H1 (cell line): ENCODE measurements around the gene B9D1. TPM values are rescaled to one million over a fixed set of nuclear protein-coding genes. Genes with fewer than 3 reads are reported as not detected.

Experiments used
- CTCF ChIA-PET: fragments of 300-600 bp; sonication (Branson Sonifier 250); formaldehyde crosslinking; loops from one replicate; lab custom pipeline; 2021; ENCODE audit not compliant: partially characterized antibody; lab: Charles Lee
- POLR2A ChIA-PET: fragments of 300-600 bp; sonication (Branson Sonifier 250); formaldehyde crosslinking; loops from one replicate; lab custom pipeline; 2021; ENCODE audit warnings: inconsistent platforms; ENCODE audit not compliant: partially characterized antibody; lab: Charles Lee
- DNase-seq, 2 experiments: peaks; one replicate each; pipeline versions ENCODE4 v3.0.0 to v3.0.0-alpha.2; 2010 to 2022; ENCODE audit warnings: low spot score in 2 of 2, low read depth in 1 of 2, mixed read lengths in 1 of 2
- FAIRE-seq: peaks from 2 replicates; lab custom pipeline; 2011; peaks lifted over from hg19 to GRCh38; lab: Jason Lieb, UNC
- H2AFZ ChIP-seq: 2 replicates; pipeline ENCODE4 v1.8.1; 2012; ENCODE audit warnings: low read length, inconsistent platforms
- H2AK5ac ChIP-seq: 2 replicates; pipeline ENCODE4 v1.6.1; 2013; ENCODE audit warnings: low read depth, low read length
- H2BK120ac ChIP-seq: replicated peaks from 2 replicates; pipeline ENCODE3; 2013; ENCODE audit warnings: low read depth, low read length, inconsistent platforms
- H2BK12ac ChIP-seq: 2 replicates; pipeline ENCODE4 v1.6.1; 2013; ENCODE audit warnings: low read depth, low read length
- H2BK15ac ChIP-seq: 2 replicates; pipeline ENCODE4 v1.6.1; 2013; ENCODE audit warnings: low read length
- H2BK20ac ChIP-seq: 2 replicates; pipeline ENCODE4 v1.6.1; 2013; ENCODE audit warnings: low read length
- H2BK5ac ChIP-seq: 2 replicates; pipeline ENCODE4 v1.6.1; 2013; ENCODE audit warnings: low read depth, low read length
- H3K14ac ChIP-seq: 2 replicates; pipeline ENCODE4 v1.6.1; 2013; ENCODE audit warnings: inconsistent platforms; ENCODE audit not compliant: insufficient read length
- H3K18ac ChIP-seq: 2 replicates; pipeline ENCODE4 v1.6.1; 2013; ENCODE audit warnings: low read length; ENCODE audit errors: extremely low read depth
- H3K23ac ChIP-seq: 2 replicates; pipeline ENCODE4 v1.6.1; 2013; ENCODE audit warnings: inconsistent platforms; ENCODE audit not compliant: insufficient read length
- H3K23me2 ChIP-seq: 2 replicates; pipeline ENCODE4 v1.6.1; 2013; ENCODE audit warnings: low read depth, low read length
- H3K27ac ChIP-seq: 2 replicates; pipeline ENCODE4 v1.6.1; 2011; ENCODE audit warnings: low read depth, low read length, inconsistent platforms
- H3K27me3 ChIP-seq, 4 experiments: replicated peaks in 1 of 4; 1 replicate in 1 of 4; 2 replicates in 3 of 4; pipeline versions ENCODE4 v1.6.1 to v1.8.1; 2011 to 2013; ENCODE audit warnings: low read length in 3 of 4, mild to moderate bottlenecking in 3 of 4, inconsistent platforms in 2 of 4, mixed read lengths in 2 of 4, moderate library complexity in 1 of 4; ENCODE audit not compliant: control insufficient read depth in 3 of 4, insufficient read depth in 3 of 4; ENCODE audit errors: extremely low read depth in 1 of 4
- H3K36me3 ChIP-seq, 4 experiments: 2 replicates each; pipeline versions ENCODE4 v1.6.1 to v1.8.1; 2011 to 2013; ENCODE audit warnings: mild to moderate bottlenecking in 4 of 4, low read length in 3 of 4, moderate library complexity in 2 of 4, control low read depth in 1 of 4, inconsistent platforms in 1 of 4; ENCODE audit not compliant: insufficient read depth in 4 of 4, control insufficient read depth in 2 of 4
- H3K4ac ChIP-seq: replicated peaks from 2 replicates; pipeline ENCODE3; 2013; ENCODE audit warnings: low read length, low read depth, mixed read lengths, inconsistent platforms; ENCODE audit not compliant: insufficient read length
- H3K4me1 ChIP-seq, 4 experiments: replicated peaks in 1 of 4; 1 replicate in 1 of 4; 2 replicates in 3 of 4; pipeline versions ENCODE4 v1.6.1 to v1.8.1; 2011 to 2013; ENCODE audit warnings: low read length in 3 of 4, inconsistent platforms in 2 of 4, mixed read lengths in 1 of 4; ENCODE audit not compliant: insufficient read depth in 4 of 4, control insufficient read depth in 3 of 4
- H3K4me2 ChIP-seq, 2 experiments: 2 replicates each; pipeline versions ENCODE4 v1.6.1 to v1.8.1; 2011 to 2013; ENCODE audit warnings: low read depth in 2 of 2, low read length in 2 of 2, control low read depth in 1 of 2, inconsistent platforms in 1 of 2, mild to moderate bottlenecking in 1 of 2; ENCODE audit not compliant: insufficient read depth in 1 of 2
- H3K4me3 ChIP-seq, 4 experiments: fragments of 200-600, 300-600 bp in 1 of 4; sonication (generic), shearing (Covaris generic), sonication (Bioruptor Twin) in 1 of 4; 2 replicates each; pipeline versions ENCODE4 v1.5.1 to v1.8.1; 2011 to 2016; ENCODE audit warnings: low read length in 4 of 4, low read depth in 3 of 4, control low read depth in 2 of 4, inconsistent platforms in 2 of 4, mild to moderate bottlenecking in 2 of 4, mixed read lengths in 1 of 4, moderate library complexity in 1 of 4; ENCODE audit not compliant: insufficient read depth in 2 of 4; ENCODE audit errors: extremely low read depth in 1 of 4
- H3K56ac ChIP-seq: replicated peaks from 2 replicates; pipeline ENCODE3; 2013; ENCODE audit warnings: low read depth, mild to moderate bottlenecking, mixed read lengths, low read length, inconsistent platforms; ENCODE audit not compliant: insufficient read length
- H3K79me1 ChIP-seq: 2 replicates; pipeline ENCODE4 v1.6.1; 2013; ENCODE audit warnings: low read depth, low read length, control low read depth
- H3K79me2 ChIP-seq, 2 experiments: 2 replicates each; pipeline versions ENCODE4 v1.6.1 to v1.8.1; 2012 to 2013; ENCODE audit warnings: low read length in 2 of 2, mild to moderate bottlenecking in 2 of 2, inconsistent platforms in 1 of 2; ENCODE audit not compliant: insufficient read depth in 2 of 2, control insufficient read depth in 1 of 2
- H3K9ac ChIP-seq, 4 experiments: replicated peaks in 1 of 4; 1 replicate in 1 of 4; 2 replicates in 3 of 4; pipeline versions ENCODE4 v1.6.1 to v1.8.1; 2011 to 2013; ENCODE audit warnings: low read depth in 3 of 4, low read length in 3 of 4, control low read depth in 2 of 4, mild to moderate bottlenecking in 2 of 4, moderate library complexity in 2 of 4, inconsistent platforms in 1 of 4; ENCODE audit errors: extremely low read depth in 1 of 4
- H3K9me3 ChIP-seq, 2 experiments: 2 replicates each; pipeline versions ENCODE4 v1.6.1 to v1.8.1; 2012 to 2013; ENCODE audit warnings: mild to moderate bottlenecking in 2 of 2, moderate library complexity in 2 of 2, control low read depth in 1 of 2, inconsistent platforms in 1 of 2, low read depth in 1 of 2, low read length in 1 of 2, mixed read lengths in 1 of 2; ENCODE audit not compliant: insufficient read depth in 2 of 2
- H4K20me1 ChIP-seq, 2 experiments: replicated peaks in 1 of 2; 2 replicates each; pipeline versions ENCODE3 to v1.8.1; 2011 to 2013; ENCODE audit warnings: inconsistent platforms in 2 of 2, low read length in 2 of 2, mild to moderate bottlenecking in 1 of 2; ENCODE audit not compliant: insufficient read depth in 2 of 2, control insufficient read depth in 1 of 2
- H4K5ac ChIP-seq: 2 replicates; pipeline ENCODE4 v1.6.1; 2013; ENCODE audit warnings: low read length, low read depth, mixed read lengths, inconsistent platforms; ENCODE audit not compliant: insufficient read length
- H4K8ac ChIP-seq: 2 replicates; pipeline ENCODE4 v1.8.0; 2013; ENCODE audit warnings: mild to moderate bottlenecking, moderate library complexity, low read length, inconsistent platforms; ENCODE audit not compliant: insufficient read depth; ENCODE audit errors: extremely low read depth
- H4K91ac ChIP-seq: replicated peaks from 2 replicates; pipeline ENCODE3; 2013; ENCODE audit warnings: low read length, mixed read lengths, inconsistent platforms; ENCODE audit not compliant: insufficient read length
- JUND ChIP-seq: IDR thresholded peaks from 2 replicates; pipeline ENCODE4 v1.6.1; 2011; ENCODE audit warnings: mild to moderate bottlenecking, improper control_type of control experiment, low read length
- RXRA ChIP-seq: IDR thresholded peaks from 2 replicates; pipeline ENCODE4 v1.6.1; 2011; ENCODE audit warnings: low read depth, mild to moderate bottlenecking, low read length, moderate library complexity; ENCODE audit not compliant: insufficient read depth
- TAF1 ChIP-seq: IDR thresholded peaks from 2 replicates; pipeline ENCODE4 v1.6.1; 2011; ENCODE audit warnings: mild to moderate bottlenecking, low read depth, low read length
- TAF7 ChIP-seq: optimal IDR thresholded peaks from 2 replicates; pipeline ENCODE3; 2011; ENCODE audit warnings: low read depth, mild to moderate bottlenecking, inconsistent platforms, low read length, moderate library complexity, borderline replicate concordance
- WGBS, 2 experiments: shearing (Covaris generic) in 1 of 2; methylation state at CpG; one replicate each; pipeline versions ENCODE4 v1.1.6 to v1.1.7; 2013 to 2015; ENCODE audit warnings: low lambda C conversion rate in 2 of 2, mixed read lengths in 2 of 2, inconsistent platforms in 1 of 2, low coverage in 1 of 2, missing lambda C conversion rate in 1 of 2; ENCODE audit not compliant: insufficient replicate concordance in 2 of 2, insufficient coverage in 1 of 2, insufficient read length in 1 of 2; ENCODE audit errors: extremely low coverage in 1 of 2, missing lambda C conversion rate in 1 of 2; 5-methylcytosine and 5-hydroxymethylcytosine counted together
- polyA plus RNA-seq, 7 experiments: library from polyadenylated mRNA; depleted of rRNA in 3 of 7; stranded (reverse) in 5 of 7; unstranded in 2 of 7; fragments of >200 nt in 5 of 7; fragments of 200-250 nt in 2 of 7; gene quantifications; 1 replicate in 5 of 7; 2 replicates in 1 of 7; 4 replicates in 1 of 7; pipeline versions ENCODE4 v1.2.1 to v1.2.3, GENCODE V29; 2011 to 2013; ENCODE audit warnings: missing spikeins in 2 of 7, mixed read lengths in 2 of 7
- total RNA-seq: library from RNA; stranded (reverse); fragmentation: NEBNext Ultra II Directional; extraction: Animal tissue kit (Norgen Biotek cat#: 25700); gene quantifications from 2 replicates; pipeline ENCODE4 v1.2.1, GENCODE V29; 2021

The B9D1 gene
- total and polyA plus RNA-seq, 2 of the 8 experiments (the other 6 are each of a cell fraction or from before 2014, with no cell fraction given): 24.6 to 65.7 TPM

GRCh38 chr17:19364699-19365498 lies 2.4 kb upstream of the B9D1 start:
- Histone ChIP-seq H2BK120ac (no peak overlapping the region), H2BK20ac (no peak overlapping the region), H3K14ac (no peak overlapping the region), H2BK15ac (0 out of 2 replicates have a peak overlapping the region, but pooled peaks have one; percentile 72), H3K4me2 (no peak overlapping the region), H3K23me2 (peaks cover 6% of the 10 kb centered on the region; the same call in 1 of the 2 replicates), H3K4me1 (peaks cover 0 to 9% (median 3%) of the 10 kb centered on the region in 4 experiments; a peak in 4 of 7 replicates), H3K4ac (no peak overlapping the region), H3K4me3 (no peak overlapping the region), H2BK12ac (no peak overlapping the region), H4K20me1 (no peaks in the 10 kb centered on the region), H3K36me3 (no peaks in the 10 kb centered on the region), H3K18ac (no peak overlapping the region), H3K9me3 (no peaks in the 10 kb centered on the region), H3K79me2 (no peaks in the 10 kb centered on the region), H3K27me3 (no peaks in the 10 kb centered on the region; a peak in 1 of 7 replicates), H2BK5ac (no peak overlapping the region), H3K79me1 (no peaks in the 10 kb centered on the region), H3K23ac (no peak overlapping the region), H4K5ac (no peak overlapping the region), H4K91ac (no peak overlapping the region), H2AK5ac (no peak overlapping the region)
- FAIRE-seq: no peak
- no peak for DNase-seq
- 86% methylated on average over 14 of the region's 14 CpGs; no CpG with 5 or more reads in 1 of the 2 experiments for WGBS, 2 experiments
- POLR2A ChIA-PET: interaction anchor here (0.7 to 6.2 kb wide), 8 partner anchors 11 to 102 kb away, joined by 3 to 32 read pairs (median 4); partner anchors contain the start of genes MAPK7 and MFAP4
- TF ChIP-seq RXRA (no peak), JUND (no peak), TAF7 (no peak), TAF1 (no peak)
- TF ChIP-seq, all 59 proteins: peak for 0
- no peak overlapping the region for H3K56ac ChIP-seq
- CTCF ChIA-PET: interaction anchor here (0.6 to 6.7 kb wide), 22 partner anchors 9 to 401 kb away, joined by 3 to 66 read pairs (median 6); partner anchors contain the start of genes MAPK7 and MFAP4
- peak overlapping the region; percentile 60; the same call in 1 of the 2 replicates for H4K8ac ChIP-seq
- H2AFZ ChIP-seq: no peak overlapping the region
- H3K9ac ChIP-seq: no peak overlapping the region
- H3K27ac ChIP-seq: no peak overlapping the region
